ENCODE results near the gene MIEF2.

MIEF2 gene

GRCh38 chr17:18309202-18309601, 48.7 kb downstream of the MIEF2 start:
- H3K9ac ChIP-seq, result no peak overlapping the region
- no peak for TF ChIP-seq CTCF (IDR thresholded peaks at IDR 0.05)
- no peaks in the 10 kb centered on the region for H3K36me3 ChIP-seq (ENCODE audit: control insufficient read depth, insufficient read depth, low read length)

DNA sequence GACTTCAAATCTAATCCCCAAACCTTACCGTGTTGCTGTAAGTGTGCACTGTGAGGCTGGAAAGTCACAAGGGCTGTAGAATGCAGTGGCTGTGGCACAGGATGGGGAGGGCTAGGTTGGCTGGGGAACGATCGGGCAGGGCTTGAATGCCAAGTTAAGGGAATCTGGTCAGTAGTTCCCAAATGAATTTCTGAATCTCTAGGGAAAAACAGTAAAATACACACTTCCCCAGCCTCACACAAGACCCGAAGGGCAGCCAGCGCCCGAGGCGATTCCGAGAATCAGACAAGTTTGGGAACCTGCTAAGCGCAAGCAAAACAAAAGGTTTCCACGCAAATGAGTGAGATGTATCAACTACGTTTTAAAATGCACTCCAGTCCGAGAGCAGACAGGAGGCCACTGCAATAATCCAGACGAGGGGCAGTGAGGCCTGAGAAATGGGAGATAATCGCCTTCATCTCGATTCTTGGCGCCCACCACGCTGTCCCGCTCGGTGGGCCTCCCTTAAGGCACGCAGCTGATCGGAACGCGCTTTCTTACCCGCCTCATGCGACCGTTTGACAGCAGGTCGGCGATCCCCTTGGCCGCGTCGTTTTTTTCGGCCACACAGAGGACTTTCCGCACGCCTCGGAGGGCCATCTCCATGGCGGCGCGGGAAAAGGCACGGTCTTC, 53.7 kb downstream of the MIEF2 start:
- H3K9me3 ChIP-seq (ENCODE audit: control insufficient read depth, low read length), result no peaks in the 10 kb centered on the region
- peak overlapping the region; percentile 87 for H2AFZ ChIP-seq
- H3K9ac ChIP-seq, result peak overlapping the region; percentile 69
- peak overlapping the region; percentile 97 for H3K4me2 ChIP-seq (ENCODE audit: low read length)
- no peak for TF ChIP-seq CTCF (IDR thresholded peaks at IDR 0.05)
- H3K36me3 ChIP-seq (ENCODE audit: control insufficient read depth, insufficient read depth, low read length), result no peaks in the 10 kb centered on the region
- peaks cover 57% of the 10 kb centered on the region for H3K79me2 ChIP-seq
- H3K27ac ChIP-seq, result peak overlapping the region; percentile 86
- no peaks in the 10 kb centered on the region for H3K27me3 ChIP-seq (ENCODE audit: control insufficient read depth, insufficient read depth, low read length)
- peaks cover 14% of the 10 kb centered on the region for H3K4me1 ChIP-seq
- H3K4me3 ChIP-seq (ENCODE audit: low read depth, low read length), result peak overlapping the region; percentile 94

More at GRCh38 chr17:18309202-18309601, 48.7 kb downstream of the MIEF2 start:
- Histone ChIP-seq H3K4me1 (no peaks in the 10 kb centered on the region), H3K4me2 (ENCODE audit: low read length) (no peak overlapping the region), H3K79me2 (peaks cover 31% of the 10 kb centered on the region), H3K4me3 (ENCODE audit: low read depth, low read length) (no peak overlapping the region), H3K9me3 (ENCODE audit: control insufficient read depth, low read length) (no peaks in the 10 kb centered on the region), H3K27me3 (ENCODE audit: control insufficient read depth, insufficient read depth, low read length) (no peaks in the 10 kb centered on the region), H2AFZ (no peak overlapping the region), H3K27ac (no peak overlapping the region)

- Histone ChIP-seq H3K4me3 (ENCODE audit: low read depth, low read length) (peak within 1 kb of the TSS; percentile 94), H3K27ac (peak within 1 kb of the TSS; percentile 86), H3K9me3 (ENCODE audit: control insufficient read depth, low read length) (no peaks in the 10 kb centered on the region), H2AFZ (peak within 1 kb of the TSS; percentile 87), H3K9ac (peak within 1 kb of the TSS; percentile 69), H3K4me1 (peaks cover 14% of the 10 kb centered on the region), H3K27me3 (ENCODE audit: control insufficient read depth, insufficient read depth, low read length) (no peaks in the 10 kb centered on the region), H3K36me3 (ENCODE audit: control insufficient read depth, insufficient read depth, low read length) (no peaks in the 10 kb centered on the region), H3K4me2 (ENCODE audit: low read length) (peak within 1 kb of the TSS; percentile 97), H3K79me2 (peaks cover 61% of the 10 kb centered on the region)
- no peak for TF ChIP-seq CTCF (IDR thresholded peaks at IDR 0.05)
These were observed 54.5 kb downstream of the MIEF2 start, which contains the start of the genes SMCR8 and TOP3A for GRCh38 chr17:18314731-18315561. Gene SMCR8, plus strand, starts transcription at chr17:18315293. Its CDS starts 497 bp downstream, at chr17:18315790. Gene TOP3A, minus strand, starts transcription at chr17:18314994. Its CDS starts 216 bp downstream, at chr17:18314778.

DNA sequence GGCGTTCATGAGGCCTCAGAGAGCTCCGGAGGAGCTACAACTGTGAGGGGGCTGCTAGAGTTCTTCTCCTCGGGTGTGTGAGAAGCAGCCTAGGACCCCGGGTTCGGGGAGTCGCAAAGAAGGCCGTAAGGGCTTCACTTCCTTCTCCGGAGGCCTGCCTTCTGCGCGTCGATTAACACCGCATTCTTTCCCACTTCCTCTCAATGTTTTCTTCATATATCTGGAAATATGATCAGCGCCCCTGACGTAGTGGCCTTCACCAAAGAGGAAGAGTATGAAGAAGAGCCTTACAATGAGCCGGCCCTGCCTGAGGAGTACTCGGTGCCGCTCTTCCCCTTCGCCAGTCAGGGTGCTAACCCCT, 55.1 kb downstream of the MIEF2 start:
- Histone ChIP-seq H3K27ac (peak overlapping the region; percentile 86), H3K9me3 (ENCODE audit: control insufficient read depth, low read length) (no peaks in the 10 kb centered on the region), H3K4me2 (ENCODE audit: low read length) (peak overlapping the region; percentile 97), H2AFZ (peak overlapping the region; percentile 87), H3K79me2 (peaks cover 64% of the 10 kb centered on the region), H3K9ac (peak overlapping the region; percentile 55), H3K36me3 (ENCODE audit: control insufficient read depth, insufficient read depth, low read length) (no peaks in the 10 kb centered on the region), H3K27me3 (ENCODE audit: control insufficient read depth, insufficient read depth, low read length) (no peaks in the 10 kb centered on the region), H3K4me1 (peaks cover 14% of the 10 kb centered on the region), H3K4me3 (ENCODE audit: low read depth, low read length) (peak overlapping the region; percentile 94)
- TF ChIP-seq CTCF (IDR thresholded peaks at IDR 0.05), result no peak
